Neural progenitor cell (in vitro differentiated cells): ENCODE data around the gene TTR. TPM values are rescaled to one million over a fixed set of nuclear protein-coding genes. Genes with fewer than 3 reads are reported as not detected.
A peak's percentile ranks its signal among the peaks of the same experiment; 100 is the strongest.

Source experiments
- DNase-seq: peaks from one replicate; pipeline ENCODE4 v3.0.0-alpha.2; 2016; ENCODE audit warnings: low spot score
- H2AFZ ChIP-seq: fragments of 200-600 bp; sonication (generic); replicated peaks from 2 replicates; pipeline ENCODE4 v1.6.1; 2016; ENCODE audit warnings: antibody characterized with exemption
- H3F3A ChIP-seq: fragments of 200-600 bp; sonication (generic); 2 replicates; pipeline ENCODE4 v1.6.1; 2016; ENCODE audit warnings: antibody characterized with exemption, low read depth
- H3K27ac ChIP-seq: fragments of 200-600 bp; sonication (generic); 2 replicates; pipeline ENCODE4 v1.5.1; 2016; ENCODE audit warnings: mild to moderate bottlenecking
- H3K27me3 ChIP-seq: fragments of 200-600 bp; sonication (generic); 2 replicates; pipeline ENCODE4 v1.6.1; 2016; ENCODE audit warnings: mild to moderate bottlenecking, moderate library complexity
- H3K36me3 ChIP-seq: fragments of 200-600 bp; sonication (generic); 2 replicates; pipeline ENCODE4 v1.5.1; 2016
- H3K4me1 ChIP-seq: fragments of 200-600 bp; sonication (generic); 2 replicates; pipeline ENCODE4 v1.6.1; 2016; ENCODE audit warnings: mixed run types
- H3K4me2 ChIP-seq: fragments of 200-600 bp; sonication (generic); 2 replicates; pipeline ENCODE4 v1.6.1; 2016
- H3K4me3 ChIP-seq: fragments of 200-600 bp; sonication (generic); 2 replicates; pipeline ENCODE4 v1.5.1; 2016
- H3K79me2 ChIP-seq: fragments of 200-600 bp; sonication (generic); 2 replicates; pipeline ENCODE4 v1.6.1; 2016; ENCODE audit warnings: low read depth
- H3K9ac ChIP-seq: fragments of 200-600 bp; sonication (generic); 2 replicates; pipeline ENCODE4 v1.6.1; 2016
- H3K9me3 ChIP-seq: fragments of 200-600 bp; sonication (generic); 2 replicates; pipeline ENCODE4 v1.5.1; 2016; ENCODE audit warnings: low read depth
- H4K20me1 ChIP-seq: fragments of 200-600 bp; sonication (generic); 2 replicates; pipeline ENCODE4 v1.6.1; 2016; ENCODE audit warnings: low read depth
- H3K27ac Mint-ChIP-seq: 3 replicates; pipeline ENCODE4 v1.8.0; 2021; ENCODE audit warnings: mixed read lengths
- H3K27me3 Mint-ChIP-seq: 2 replicates; pipeline ENCODE4 v1.8.0; 2022; ENCODE audit warnings: low read depth, mild to moderate bottlenecking, inconsistent platforms, moderate library complexity, mixed read lengths; ENCODE audit not compliant: insufficient read depth
- H3K36me3 Mint-ChIP-seq: 3 replicates; pipeline ENCODE4 v1.8.0; 2021; ENCODE audit warnings: mixed read lengths
- H3K4me1 Mint-ChIP-seq: 3 replicates; pipeline ENCODE4 v1.8.0; 2021; ENCODE audit warnings: mixed read lengths
- H3K4me3 Mint-ChIP-seq: 3 replicates; pipeline ENCODE4 v1.8.0; 2021; ENCODE audit warnings: mild to moderate bottlenecking, moderate library complexity, mixed read lengths
- H3K9me3 Mint-ChIP-seq: 3 replicates; pipeline ENCODE4 v1.8.0; 2020; ENCODE audit warnings: mixed read lengths
- EZH2 ChIP-seq: fragments of 200-600 bp; sonication (generic); IDR thresholded peaks from 2 replicates; pipeline ENCODE4 v1.6.1; 2017; ENCODE audit warnings: antibody characterized with exemption, mild to moderate bottlenecking, moderate library complexity
- EZH2phosphoT487 ChIP-seq: fragments of 200-600 bp; sonication (generic); IDR thresholded peaks from 2 replicates; pipeline ENCODE4 v1.6.1; 2017; ENCODE audit warnings: antibody characterized with exemption
- total RNA-seq: library from RNA; depleted of rRNA; stranded (reverse); fragments of >200 nt; gene quantifications from 2 replicates; pipeline ENCODE4 v1.2.3, GENCODE V29; 2015; ENCODE audit warnings: low replicate concordance
- TF ChIP-seq, protein P1 (sequence below): fragments of 200-600 bp; sonication (generic); IDR thresholded peaks from 2 replicates; pipeline ENCODE4 v1.5.1; 2017; ENCODE audit warnings: antibody characterized with exemption, mild to moderate bottlenecking

The TTR gene
- 1.8 TPM in 1 of 2 replicates, not detected in the other for total RNA-seq

DNA sequence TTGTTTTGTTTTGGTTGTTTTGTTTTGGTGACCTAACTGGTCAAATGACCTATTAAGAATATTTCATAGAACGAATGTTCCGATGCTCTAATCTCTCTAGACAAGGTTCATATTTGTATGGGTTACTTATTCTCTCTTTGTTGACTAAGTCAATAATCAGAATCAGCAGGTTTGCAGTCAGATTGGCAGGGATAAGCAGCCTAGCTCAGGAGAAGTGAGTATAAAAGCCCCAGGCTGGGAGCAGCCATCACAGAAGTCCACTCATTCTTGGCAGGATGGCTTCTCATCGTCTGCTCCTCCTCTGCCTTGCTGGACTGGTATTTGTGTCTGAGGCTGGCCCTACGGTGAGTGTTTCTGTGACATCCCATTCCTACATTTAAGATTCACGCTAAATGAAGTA is at the start of gene TTR:
Gene TTR, plus strand, starts transcription at position 250 of the 400 bp plus-strand sequence. Its CDS starts 26 bp downstream, at position 276.
- Histone ChIP-seq H4K20me1 (no peaks in the 10 kb centered on the region), H3K79me2 (no peaks in the 10 kb centered on the region), H3K4me2 (no peak within 1 kb of the TSS), H3K4me3 (no peak within 1 kb of the TSS), H3K4me1 (no peaks in the 10 kb centered on the region), H3K36me3 (no peaks in the 10 kb centered on the region), H2AFZ (no peak within 1 kb of the TSS), H3K9ac (no peak within 1 kb of the TSS), H3K9me3 (no peaks in the 10 kb centered on the region), H3F3A (no peaks in the 10 kb centered on the region), H3K27me3 (no peaks in the 10 kb centered on the region), H3K27ac (no peak within 1 kb of the TSS)
- H3K36me3 Mint-ChIP-seq = peaks cover 2% of the 10 kb centered on the region
- peaks cover 33% of the 10 kb centered on the region for H3K4me1 Mint-ChIP-seq
- no peak for DNase-seq
- H3K27me3 Mint-ChIP-seq = peaks cover 13% of the 10 kb centered on the region
- H3K4me3 Mint-ChIP-seq = no peak within 1 kb of the TSS
- TF ChIP-seq EZH2 (no peak), EZH2phosphoT487 (no peak)
- TF ChIP-seq, protein P1, sequence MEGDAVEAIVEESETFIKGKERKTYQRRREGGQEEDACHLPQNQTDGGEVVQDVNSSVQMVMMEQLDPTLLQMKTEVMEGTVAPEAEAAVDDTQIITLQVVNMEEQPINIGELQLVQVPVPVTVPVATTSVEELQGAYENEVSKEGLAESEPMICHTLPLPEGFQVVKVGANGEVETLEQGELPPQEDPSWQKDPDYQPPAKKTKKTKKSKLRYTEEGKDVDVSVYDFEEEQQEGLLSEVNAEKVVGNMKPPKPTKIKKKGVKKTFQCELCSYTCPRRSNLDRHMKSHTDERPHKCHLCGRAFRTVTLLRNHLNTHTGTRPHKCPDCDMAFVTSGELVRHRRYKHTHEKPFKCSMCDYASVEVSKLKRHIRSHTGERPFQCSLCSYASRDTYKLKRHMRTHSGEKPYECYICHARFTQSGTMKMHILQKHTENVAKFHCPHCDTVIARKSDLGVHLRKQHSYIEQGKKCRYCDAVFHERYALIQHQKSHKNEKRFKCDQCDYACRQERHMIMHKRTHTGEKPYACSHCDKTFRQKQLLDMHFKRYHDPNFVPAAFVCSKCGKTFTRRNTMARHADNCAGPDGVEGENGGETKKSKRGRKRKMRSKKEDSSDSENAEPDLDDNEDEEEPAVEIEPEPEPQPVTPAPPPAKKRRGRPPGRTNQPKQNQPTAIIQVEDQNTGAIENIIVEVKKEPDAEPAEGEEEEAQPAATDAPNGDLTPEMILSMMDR = no peak
- peak within 1 kb of the TSS; percentile 84 for H3K27ac Mint-ChIP-seq
- H3K9me3 Mint-ChIP-seq = peaks cover 15% of the 10 kb centered on the region

DNA sequence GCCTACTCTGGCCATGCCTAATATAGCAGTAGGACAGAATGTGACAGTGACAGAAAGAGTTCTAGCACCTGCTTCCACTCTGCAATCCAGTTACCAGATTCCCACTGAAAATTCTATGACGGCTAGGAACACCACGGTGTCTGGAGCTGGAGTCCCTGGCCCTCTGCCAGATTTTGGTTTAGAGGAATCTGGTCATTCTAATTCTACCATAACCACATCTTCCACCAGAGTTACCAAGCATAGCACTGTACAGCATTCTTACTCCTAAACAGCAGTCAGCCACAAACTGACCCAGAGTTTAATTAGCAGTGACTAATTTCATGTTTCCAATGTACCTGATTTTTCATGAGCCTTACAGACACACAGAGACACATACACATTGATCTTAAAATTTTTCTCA is 45.2 kb upstream of the TTR start:
- no peak for DNase-seq
- Histone ChIP-seq H3K4me2 (no peak overlapping the region), H4K20me1 (no peaks in the 10 kb centered on the region), H3K79me2 (no peaks in the 10 kb centered on the region), H3K36me3 (peaks cover 9% of the 10 kb centered on the region), H3K4me3 (no peak overlapping the region), H3K27me3 (no peaks in the 10 kb centered on the region), H3F3A (no peaks in the 10 kb centered on the region), H3K4me1 (peaks cover 4% of the 10 kb centered on the region), H2AFZ (no peak overlapping the region), H3K27ac (no peak overlapping the region), H3K9me3 (no peaks in the 10 kb centered on the region), H3K9ac (no peak overlapping the region)
- Mint-ChIP-seq H3K4me1 (no peaks in the 10 kb centered on the region), H3K36me3 (peaks cover 7% of the 10 kb centered on the region), H3K4me3 (no peak overlapping the region), H3K27ac (no peak overlapping the region), H3K9me3 (no peaks in the 10 kb centered on the region), H3K27me3 (no peaks in the 10 kb centered on the region)
- TF ChIP-seq, protein P1 = no peak
- TF ChIP-seq EZH2phosphoT487 (no peak), EZH2 (no peak)

DNA sequence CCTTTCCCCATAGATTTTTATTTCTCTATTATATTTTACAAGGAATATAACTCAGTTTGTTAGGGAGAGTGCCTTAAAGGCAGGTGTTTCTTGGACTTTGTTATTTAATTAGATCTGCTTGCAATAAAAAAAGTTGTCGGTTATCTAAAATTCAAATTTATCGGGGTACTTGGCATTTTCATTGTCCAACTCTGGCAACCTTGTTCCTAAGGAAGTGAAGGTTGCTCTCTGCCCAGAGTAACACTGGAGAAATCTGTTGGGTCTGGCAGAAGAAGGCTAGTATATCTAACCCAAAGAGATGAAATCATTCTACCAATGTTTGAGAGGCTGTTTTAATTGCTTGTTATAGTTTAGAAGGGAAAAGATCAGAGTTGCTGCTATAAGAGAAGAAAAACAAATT is 42.8 kb upstream of the TTR start:
- no peaks in the 10 kb centered on the region for H3K36me3 Mint-ChIP-seq
- H3K79me2 ChIP-seq = no peaks in the 10 kb centered on the region
- DNase-seq = no peak
- H3K27ac Mint-ChIP-seq = no peak overlapping the region
- no peak overlapping the region for H2AFZ ChIP-seq
- peaks cover 4% of the 10 kb centered on the region for H3K4me1 ChIP-seq
- no peaks in the 10 kb centered on the region for H3K9me3 Mint-ChIP-seq
- no peak for TF ChIP-seq EZH2phosphoT487
- TF ChIP-seq EZH2 = no peak
- TF ChIP-seq, protein P1 = no peak
- no peaks in the 10 kb centered on the region for H3F3A ChIP-seq
- no peak overlapping the region for H3K4me3 ChIP-seq
- H4K20me1 ChIP-seq = no peaks in the 10 kb centered on the region
- H3K4me1 Mint-ChIP-seq = no peaks in the 10 kb centered on the region
- H3K27ac ChIP-seq = peak overlapping the region; percentile 72
- peaks cover 9% of the 10 kb centered on the region for H3K36me3 ChIP-seq
- no peak overlapping the region for H3K4me3 Mint-ChIP-seq
- no peaks in the 10 kb centered on the region for H3K27me3 Mint-ChIP-seq
- no peak overlapping the region for H3K9ac ChIP-seq
- no peaks in the 10 kb centered on the region for H3K27me3 ChIP-seq
- no peaks in the 10 kb centered on the region for H3K9me3 ChIP-seq
- H3K4me2 ChIP-seq = no peak overlapping the region
